Measurements from ENCODE around the gene RASSF5.

The RASSF5 gene

DNA sequence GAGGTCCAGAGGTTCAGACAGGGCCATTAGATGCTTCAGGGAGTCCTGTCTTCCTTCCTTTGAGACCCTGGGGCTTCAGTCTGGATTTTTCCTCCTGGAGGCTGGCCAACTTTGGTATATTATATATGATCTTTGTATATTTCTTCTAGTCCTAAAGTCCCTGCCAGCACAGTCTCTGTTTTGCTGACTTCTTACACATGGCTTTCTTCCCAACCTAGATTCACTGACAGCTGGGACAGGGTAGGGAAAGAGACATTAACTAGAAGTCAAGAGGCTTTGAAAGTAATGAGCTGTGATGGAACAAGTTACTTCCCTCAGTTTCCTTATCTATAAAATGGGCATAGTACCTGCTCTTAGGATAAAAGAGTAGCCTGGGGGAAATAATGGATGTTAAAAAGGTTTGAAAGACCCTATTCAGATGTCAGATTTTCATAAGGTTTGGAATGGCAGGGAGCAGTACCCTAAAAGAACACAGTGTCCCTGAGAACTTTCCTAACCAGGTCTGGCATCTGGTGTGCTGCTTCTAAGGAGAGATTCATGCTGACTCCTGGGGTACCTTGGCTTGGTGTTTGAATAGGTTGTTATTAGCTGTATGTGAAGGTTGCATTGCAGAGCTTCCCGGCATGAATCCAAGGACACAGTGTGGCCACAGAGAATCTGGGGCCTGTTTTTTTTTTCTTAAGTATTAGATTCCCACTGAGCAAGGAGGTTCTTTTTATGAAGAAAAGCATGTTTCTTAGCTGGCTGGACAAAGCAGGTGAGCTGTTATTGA is 47.6 kb downstream of the RASSF5 start:
- FAIRE-seq: no peak

DNA sequence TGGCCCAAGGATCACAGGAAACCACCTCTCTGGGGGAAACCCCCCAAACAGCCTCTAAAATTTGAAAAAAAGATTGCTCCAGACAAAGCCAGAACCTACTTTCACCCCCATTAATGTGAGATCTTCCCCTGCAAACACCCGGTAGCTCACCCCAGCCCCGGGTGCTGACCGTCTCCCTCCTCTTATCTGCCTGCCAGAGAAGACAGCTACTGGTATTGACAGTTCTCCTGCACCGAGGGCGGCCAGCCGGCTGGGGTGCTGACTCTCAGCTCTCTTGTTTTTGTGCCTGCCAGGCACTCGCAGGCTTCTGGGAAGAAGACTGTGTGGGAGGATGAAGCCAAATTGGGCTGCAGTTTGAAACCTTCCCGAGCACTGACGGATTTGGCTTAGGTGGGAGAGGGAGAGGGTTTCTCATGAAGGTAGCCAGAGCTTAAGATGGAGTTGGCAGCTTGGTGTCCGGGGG is 48.2 kb downstream of the RASSF5 start:
- no peak for FAIRE-seq

DNA sequence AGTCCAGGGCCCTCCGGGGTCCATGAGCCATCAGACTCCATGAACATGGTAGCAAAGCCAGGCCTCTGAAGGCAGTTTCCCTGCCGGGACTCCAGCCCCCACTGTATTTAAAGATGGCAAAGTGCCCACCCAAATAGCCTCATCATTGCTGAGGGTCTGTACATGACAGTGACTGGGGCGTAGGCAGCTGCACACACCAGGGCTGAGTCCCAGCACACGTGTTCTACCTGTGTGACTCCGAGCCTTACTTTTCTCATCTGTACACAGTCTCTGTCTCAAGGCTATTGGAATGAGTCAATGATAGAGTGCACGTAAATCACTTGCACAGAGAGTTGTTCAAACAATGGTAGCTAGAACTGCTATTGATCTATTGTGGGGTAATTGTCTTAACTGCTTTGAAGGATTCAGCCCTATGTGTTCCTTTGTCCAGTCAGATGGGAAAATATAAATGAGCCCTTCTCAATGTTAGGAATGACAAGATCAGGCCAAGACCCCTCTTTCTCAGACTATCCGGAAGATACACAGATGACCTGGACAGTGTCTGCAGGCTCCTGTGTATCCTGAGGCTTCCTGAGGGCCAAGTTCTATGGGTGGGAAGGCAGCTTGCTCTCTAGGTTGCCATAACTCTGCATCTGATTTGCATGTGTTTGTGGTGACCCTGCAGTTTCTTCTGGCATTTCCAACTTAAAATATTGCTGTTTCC is 48.9 kb downstream of the RASSF5 start:
- no peak for FAIRE-seq

DNA sequence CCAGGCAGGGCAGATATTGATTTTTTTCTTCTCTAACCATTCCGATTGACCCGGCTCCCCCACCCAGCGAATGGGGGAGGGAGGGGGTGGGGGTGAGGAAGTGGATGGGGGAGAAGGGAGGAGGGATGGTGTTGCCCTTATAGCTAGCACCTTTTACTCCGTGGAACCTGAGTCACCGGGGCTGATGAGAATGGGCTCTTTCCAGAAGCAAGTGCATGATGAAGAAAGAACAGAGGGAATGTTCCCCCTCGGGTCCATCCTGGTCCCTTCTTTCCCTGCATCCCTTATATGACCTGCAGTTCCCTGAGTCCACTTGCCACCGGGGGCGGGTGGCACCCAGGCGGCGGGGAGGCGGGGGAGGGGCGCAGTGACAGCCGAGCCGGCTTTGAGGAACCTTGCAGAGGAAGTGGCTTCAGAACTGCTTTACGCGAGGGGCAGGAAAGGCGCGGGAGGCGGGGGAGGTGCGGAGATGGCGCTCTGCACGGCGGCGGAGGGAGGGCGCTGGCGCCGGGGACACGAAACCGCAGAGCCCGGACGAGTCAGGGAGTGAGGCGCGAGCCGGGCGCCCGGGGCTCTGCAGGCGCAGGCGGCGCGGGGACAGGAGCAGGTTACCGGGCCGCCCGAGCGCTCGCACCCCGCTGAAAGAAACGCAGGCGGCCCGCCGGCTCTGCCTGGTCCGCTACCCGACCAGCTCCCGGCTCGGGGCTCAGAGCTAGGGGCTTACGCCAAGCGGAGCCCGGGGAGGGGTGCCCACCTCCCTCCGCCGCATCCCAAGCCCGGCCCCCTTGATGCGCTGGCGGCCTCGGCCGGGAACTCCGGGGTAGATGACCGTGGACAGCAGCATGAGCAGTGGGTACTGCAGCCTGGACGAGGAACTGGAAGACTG is 49.7 kb downstream of the RASSF5 start:
- no peak for FAIRE-seq

DNA sequence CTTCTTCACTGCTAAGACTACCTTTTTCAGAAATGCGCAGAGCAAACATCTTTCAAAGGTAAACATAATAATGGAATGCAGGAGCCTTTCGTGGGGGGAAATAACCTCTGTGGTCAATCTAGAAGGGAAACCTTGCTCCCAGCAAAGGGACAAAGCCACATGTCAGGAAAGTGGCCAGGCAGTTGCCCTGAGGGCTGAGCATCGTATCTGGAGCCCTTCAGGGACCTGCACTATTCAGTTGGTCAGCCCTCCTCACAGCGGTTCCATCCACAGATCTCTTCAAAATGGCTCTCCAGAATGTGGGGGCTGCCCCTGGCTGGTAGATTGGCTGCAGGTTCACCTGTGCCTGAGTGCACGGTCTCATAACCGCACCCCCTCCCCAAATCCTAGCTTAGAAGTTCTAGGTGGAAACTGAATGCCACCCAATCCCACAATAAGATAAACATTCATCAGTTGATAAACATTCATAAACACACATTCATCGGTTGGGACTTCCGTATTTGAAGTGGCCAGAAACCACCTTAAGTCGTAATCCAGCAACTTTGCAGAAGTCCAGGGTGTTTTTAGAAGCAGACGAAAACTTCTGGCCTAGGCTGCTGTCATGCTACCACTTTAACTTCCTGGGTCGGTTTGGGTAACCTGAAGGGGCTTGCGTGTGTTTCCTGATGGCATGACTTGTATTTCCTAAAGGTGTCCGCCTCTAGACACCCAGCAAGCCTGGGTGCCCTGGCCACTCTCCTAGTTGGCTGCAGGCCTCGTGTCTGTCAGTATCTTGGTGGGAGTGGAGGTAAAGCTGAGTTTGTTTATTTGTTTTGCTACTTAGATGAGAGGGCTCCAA is 50.5 kb downstream of the RASSF5 start:
- FAIRE-seq: no peak

DNA sequence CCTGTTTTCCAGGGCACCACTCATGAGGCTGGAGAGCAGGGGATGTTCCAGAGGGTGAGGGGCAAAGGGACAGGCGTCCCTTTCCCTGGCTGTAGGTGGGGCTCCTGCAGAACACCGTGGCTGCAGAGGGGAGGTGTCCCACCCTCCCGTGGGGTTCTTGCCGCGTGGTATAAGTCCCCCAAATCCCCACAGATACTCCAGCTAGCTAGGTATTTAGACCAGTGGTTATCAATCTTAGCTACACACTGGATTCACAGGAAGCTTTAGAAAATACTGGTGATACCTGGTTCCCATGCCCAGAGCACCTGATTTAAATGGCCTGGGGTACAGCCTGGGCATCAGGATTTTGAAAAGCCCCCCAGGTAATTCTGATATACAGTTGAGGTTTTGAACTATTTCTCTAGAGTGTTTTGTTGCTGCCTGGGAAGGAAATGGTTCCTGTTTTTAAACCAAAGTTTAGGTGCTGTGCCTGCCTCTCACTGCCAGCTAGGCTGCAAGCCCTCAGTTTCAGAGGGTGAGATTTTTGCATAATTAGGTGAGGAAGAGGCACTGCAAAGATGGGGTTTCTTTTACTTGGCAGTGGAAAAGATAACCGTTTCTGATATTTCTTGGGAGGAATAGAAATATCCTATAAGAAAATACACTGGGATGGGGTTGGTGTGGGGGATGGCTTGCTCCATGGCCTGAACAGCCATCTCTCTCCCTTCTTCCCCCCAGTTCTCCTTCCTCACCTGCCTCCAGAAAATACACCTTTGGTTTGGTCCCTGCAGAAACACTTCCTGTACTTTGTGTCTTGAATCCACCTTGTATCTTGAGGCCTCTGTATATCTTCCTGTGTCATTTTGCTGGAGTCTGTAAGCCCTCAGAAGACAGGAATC is 51.7 kb downstream of the RASSF5 start:
- FAIRE-seq: no peak

DNA sequence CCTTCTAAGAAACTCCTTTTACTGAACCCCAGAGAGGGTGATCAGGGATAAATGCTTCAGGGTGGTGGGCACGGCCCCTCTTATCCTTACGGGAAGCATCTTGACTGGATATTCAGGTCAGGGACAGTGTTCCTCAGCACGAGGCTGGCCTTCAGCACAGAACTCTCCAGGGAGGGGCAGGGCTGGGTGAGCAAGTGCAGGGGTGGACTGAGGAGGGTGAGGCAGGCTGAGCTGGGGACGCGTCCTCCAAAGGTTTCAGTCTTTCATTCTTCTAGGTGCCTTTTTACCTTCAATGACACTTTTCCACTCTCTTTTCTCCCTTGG is 52.3 kb downstream of the RASSF5 start:
- FAIRE-seq: no peak

DNA sequence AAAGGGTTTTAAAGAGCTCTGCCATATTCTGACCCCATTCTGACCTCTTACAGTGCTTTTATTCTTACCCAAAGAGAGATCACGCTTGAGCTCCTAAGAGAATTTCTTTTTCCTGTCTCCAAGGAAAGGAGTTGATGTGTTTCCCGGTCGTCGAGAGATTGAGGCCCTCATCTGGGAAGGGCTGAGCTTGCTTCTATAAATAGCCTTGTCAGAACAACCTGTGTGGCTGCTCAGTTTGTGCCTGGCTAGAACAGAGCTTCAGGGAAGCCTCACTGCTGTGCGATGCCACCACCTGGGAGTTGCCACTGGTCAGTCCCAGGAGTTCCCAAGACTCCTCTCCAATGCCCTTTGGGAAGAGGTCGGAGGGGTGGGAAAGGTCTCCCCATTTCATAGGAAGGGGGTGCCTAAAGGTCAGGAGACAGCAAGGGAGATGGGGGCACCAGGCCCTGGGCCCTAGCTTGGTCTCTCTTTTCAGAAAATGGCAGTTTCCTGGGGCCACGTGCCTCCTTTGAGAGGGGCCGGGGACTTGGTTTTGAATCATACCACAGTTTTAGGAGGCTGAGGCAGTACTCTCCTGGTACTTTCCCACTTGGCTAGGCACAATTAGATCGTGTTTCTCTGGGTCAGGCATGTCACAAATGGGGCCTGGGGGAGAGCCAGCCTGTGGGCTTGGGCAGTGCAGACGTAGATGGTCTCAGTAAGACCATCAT is 52.8 kb downstream of the RASSF5 start:
- no peak for FAIRE-seq

DNA sequence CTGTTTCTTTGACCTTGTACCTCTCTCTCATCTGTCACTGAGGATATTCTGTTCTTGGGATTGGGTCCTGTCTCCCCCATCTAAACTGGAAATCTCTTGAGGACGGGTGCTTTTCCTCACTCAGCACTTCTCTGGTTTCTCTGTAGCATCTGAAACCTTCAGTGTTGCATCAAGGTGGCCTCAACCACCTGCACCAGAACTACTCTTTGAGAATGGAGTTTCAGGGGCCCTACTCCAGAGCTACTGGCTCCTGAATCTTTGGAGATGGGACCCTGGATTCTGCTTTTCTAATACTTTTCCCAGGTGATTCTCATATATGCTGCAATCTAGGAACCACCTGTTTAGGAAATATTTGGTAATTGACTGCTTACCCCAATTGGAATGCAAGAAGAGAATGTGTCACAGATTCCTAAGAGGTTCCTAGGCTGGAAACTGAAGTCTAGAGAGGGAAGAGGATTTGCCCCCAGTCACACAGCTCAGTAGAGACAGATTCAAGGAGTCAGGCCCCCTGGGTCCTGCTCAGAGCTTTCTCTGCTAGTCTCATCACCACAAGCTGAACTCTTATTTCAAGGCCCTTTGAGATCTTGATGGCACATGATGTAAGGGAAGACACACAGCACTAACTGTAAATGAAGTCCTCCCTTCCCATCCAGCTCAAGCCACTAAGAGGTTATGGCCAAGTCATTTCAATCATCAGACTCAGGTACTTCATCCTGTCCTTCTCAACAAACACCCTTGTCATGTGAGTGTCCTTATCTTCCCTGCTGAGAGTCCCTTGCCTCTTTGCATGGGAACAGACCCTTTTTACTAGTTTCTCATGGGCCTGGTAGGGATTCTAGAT is 56.3 kb downstream of the RASSF5 start:
- FAIRE-seq: no peak

DNA sequence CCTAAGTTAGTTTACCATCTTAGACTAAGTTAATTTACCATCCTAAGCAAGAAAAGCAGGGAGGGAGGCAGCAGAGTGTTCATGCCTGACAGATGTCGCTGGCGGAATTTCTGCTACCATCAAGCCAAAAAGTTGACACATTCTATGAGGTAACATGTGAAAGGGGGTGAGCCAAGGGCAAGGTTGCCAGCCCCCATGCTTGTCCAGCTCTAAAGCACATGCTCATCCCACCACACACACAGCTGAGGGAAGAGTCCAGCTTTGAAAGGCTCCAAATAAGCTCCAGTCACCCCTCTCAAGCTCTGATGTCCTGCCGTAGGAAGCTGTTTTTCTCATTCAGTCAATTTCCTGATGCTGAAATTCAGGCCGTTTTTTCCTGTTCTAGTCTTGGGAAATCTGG is 58.7 kb downstream of the RASSF5 start:
- no peak for FAIRE-seq

DNA sequence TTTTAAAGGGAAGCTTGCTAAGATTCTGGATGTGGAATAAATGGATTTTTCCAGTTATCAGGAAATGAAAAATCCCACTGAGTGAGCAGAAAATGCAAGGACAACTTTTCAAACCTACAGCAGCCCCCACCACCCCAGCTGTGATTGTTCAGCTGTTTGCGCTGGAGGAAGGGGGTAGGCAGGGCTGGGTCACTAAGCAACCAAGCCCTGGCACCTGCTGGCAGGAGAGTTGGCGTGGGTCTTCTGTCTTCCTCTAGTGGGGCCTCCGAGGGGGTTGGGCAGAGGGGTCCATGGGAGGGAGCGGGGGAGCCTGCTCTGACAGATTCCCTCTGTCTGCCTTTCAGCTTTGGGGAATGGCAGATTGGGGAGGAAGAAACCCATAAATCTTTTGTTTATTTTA is 59.7 kb downstream of the RASSF5 start:
- FAIRE-seq: no peak

DNA sequence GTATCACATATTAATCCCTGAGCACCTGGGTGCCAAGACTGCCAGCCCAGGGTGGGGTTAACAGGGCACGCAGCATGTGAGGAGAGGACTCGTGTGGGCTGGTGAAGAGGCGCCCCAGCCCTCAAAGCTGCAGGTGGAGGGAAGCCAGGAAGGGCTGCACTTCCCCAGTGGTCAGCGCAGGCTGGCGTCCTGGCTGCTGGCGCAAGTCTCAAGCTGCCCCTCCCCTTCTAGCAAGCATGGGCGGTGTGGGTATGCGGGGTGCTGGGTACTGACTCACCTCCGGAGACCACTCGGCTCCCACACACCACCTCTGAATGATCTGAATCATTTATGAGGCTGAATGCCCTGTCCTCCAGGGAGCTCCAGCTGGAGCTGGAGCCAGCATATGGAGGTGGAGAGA is 60.9 kb downstream of the RASSF5 start:
- no peak for FAIRE-seq

DNA sequence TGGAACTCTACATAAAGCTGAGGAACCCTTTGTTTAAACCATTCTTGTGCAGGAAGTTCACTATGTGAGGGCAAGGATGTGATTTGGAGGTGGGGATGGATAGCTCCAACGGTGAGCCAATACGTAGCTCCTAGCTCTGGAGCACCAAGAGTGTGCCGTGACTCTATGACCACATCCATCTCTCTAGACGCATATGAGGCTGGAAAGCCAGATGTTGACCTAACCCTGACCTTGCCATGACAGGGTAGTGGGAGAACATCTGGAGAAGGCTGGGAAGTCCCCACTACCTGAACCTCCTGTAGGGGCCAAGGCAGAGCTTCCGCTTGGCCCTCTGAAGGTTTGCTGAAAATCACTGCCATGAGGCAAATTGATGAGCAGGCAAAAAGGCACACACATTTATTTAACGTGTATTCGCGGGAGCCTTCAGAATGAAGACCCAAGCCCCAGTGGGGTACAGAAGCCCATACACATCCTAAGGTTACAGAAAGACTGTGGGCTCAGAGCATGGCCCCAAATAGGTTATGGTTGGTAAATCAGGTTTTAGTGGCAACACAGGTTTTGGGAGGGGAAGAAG is 61.5 kb downstream of the RASSF5 start:
- no peak for FAIRE-seq

DNA sequence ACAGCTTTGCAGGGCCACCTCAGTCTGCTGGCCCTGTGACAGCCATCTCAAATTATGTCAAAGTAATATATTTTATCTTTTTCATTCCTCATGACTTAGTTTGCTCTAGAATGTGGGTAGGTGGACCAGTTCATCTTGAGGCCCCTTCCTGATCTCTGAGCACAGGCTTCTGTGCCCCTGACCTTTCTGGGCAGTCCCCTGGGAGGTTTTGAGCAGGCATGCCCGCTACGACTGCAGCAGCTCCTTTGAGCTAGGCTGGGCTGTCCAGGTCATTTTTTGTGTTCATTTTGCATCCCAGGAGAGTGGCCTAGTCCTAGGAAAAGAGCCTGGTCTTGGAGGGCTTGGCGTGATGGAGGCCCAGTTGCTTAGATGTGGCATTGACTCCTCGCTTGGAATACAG is 62.2 kb downstream of the RASSF5 start:
- FAIRE-seq: no peak

DNA sequence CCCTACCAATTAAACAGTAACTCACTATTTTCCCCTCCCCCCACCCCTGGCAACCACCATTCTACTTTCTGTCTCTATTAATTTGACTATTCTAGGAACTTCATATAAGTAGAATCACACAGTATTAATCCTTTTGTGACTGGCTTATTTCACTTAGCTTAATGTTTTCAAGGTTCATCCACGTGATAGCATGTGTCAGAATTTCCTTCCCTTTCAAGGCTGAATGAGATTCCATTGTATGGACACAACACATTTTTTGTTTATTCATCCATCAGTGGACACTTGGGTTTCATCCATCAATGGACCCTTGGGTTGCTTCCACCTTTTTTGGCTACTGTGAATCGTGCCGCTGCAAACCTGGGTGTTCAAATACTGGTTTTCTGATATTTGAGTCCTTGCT is 63.2 kb downstream of the RASSF5 start:
- no peak for FAIRE-seq

DNA sequence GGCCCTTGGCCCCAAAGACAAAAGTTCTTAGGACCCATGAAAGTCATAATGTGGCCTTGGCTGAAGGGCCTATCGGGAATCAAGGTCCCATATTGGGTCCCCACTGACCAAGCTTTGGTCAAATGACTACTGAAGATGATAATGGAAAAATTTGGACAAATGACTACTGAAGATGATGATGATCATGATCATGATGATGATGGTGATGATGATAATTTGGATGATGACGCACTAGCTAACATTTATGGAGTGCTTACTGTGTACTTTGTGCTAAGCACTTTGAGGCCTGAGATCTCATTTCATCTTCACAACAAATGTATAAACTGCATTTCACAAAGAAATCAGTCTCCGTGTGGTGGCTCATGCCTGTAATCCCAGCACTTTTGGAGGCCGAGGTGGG is 65.5 kb downstream of the RASSF5 start:
- no peak for FAIRE-seq

DNA sequence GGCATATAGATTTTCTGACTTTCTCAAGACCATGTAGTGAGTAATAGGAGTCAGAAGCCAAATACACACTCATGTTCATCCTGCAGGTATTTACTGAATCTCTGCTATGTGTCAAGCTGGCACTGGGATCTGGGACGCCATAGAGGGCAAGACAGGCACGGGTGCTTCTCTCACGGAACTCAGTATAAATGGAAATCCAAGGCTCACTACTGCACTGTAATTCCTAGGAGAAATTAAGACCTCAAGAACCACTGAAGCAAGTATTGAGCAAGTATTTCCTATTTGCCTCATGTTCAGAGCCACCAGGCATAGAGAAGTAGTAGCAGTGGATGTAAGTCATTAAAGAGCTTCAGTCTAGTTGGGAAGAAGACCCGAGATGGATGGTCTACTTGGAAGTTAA is 66.0 kb downstream of the RASSF5 start:
- no peak for FAIRE-seq

DNA sequence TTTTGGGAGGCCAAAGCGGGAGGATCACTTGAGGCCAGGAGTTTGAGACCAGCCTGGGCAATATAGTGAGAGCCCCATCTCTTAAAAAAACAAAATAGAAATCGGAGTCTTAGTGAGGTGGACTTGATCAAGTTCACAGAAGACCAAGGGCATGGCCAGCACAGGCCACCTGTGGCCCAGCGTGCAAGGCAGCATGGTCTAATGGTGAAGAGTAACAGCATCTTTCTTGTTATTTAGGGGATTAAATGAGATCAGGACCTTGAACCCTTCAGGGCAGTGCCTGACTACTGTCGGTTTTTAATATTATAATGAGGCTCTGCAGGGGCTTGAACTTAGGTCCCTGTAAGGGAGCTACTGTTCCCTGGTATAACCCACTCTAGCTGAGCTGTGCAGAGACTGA is 66.4 kb downstream of the RASSF5 start:
- no peak for FAIRE-seq

DNA sequence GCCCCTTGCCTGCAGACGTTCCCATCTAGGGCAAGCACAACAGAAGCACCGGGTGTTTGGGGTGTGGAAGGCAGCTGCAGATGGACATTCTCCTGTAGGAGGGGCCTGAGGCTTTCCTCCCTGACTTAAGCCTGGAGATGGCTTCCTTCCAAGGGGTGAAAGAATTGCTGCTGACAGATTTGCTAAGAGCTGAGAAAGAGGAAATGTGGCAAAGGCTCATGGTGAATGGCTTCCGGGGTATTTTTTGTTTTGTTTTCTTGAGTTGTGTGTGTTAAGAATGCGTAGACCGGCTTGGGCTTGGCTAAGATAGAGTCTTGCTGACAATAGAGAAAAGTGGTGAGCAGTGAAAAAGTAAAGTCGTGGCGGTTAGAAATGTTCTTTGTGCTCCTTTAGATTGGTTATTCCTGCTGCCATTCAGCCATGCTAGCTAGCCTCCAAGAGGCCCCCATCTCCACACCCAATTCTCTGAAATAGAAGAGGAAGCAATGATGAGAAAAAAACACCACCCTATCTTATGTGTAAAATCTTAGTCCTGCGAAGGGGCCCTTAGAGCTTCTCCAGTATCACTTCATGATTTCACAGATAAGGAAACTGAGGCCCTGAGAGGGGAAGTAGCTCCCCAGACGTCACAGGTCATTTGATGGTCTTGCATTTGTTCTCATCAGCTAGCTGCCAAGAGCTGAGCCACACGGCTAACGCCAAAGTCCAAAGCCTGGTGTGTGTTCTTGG is 68.0 kb downstream of the RASSF5 start:
- FAIRE-seq: no peak
